ENCODE data around the gene UPF1. TPM values are rescaled to one million over a fixed set of nuclear protein-coding genes. Genes with fewer than 3 reads are reported as not detected.

The UPF1 gene
- polyA plus RNA-seq, 3 donors, result 2.6 to 43.7 (median 3.2) TPM

- no peaks in the 10 kb centered on the region for H3K27me3 ChIP-seq (ENCODE audit: control insufficient read depth in 2 of 2, insufficient read depth in 2 of 2, low read length in 2 of 2)
- no peaks in the 10 kb centered on the region for H3K9me3 ChIP-seq (replicated peaks in 1 of 2; ENCODE audit: control insufficient read depth in 1 of 2, insufficient read depth in 1 of 2, low read length in 2 of 2)
- H3K4me2 ChIP-seq (replicated peaks; ENCODE audit: extremely low read depth, low read length, poor library complexity, severe bottlenecking), result no peak overlapping the region
- no peak overlapping the region for H3K27ac ChIP-seq (ENCODE audit: low read depth in 1 of 2, low read length in 2 of 2)
- no peak overlapping the region for H2AFZ ChIP-seq (ENCODE audit: insufficient read depth, low read depth, low read length, poor library complexity, severe bottlenecking)
- H3K79me2 ChIP-seq (ENCODE audit: insufficient read depth, low read length), result no peaks in the 10 kb centered on the region
- DNase-seq, result no peak
- H3K9ac ChIP-seq (ENCODE audit: insufficient read depth, low read length, poor library complexity, severe bottlenecking), result no peak overlapping the region
- H4K20me1 ChIP-seq (ENCODE audit: insufficient read depth, low read length), result no peaks in the 10 kb centered on the region
- intact Hi-C loops (cut with micrococcal nuclease), result no loop called here
- peak overlapping the region in 1 of 7 donors; percentile 33 for H3K27ac Mint-ChIP-seq
- peaks cover 0 to 7% (median 0%) of the 10 kb centered on the region in 3 donors for H3K27me3 Mint-ChIP-seq (ENCODE audit: low read depth in 3 of 3)
- WGBS (ENCODE audit: insufficient coverage), result 91% methylated on average over 27 of the region's 30 CpGs
- no peaks in the 10 kb centered on the region for H3K36me3 ChIP-seq (replicated peaks in 1 of 2; ENCODE audit: control insufficient read depth in 1 of 2, insufficient read depth in 2 of 2, low read length in 2 of 2)
- H3K4me3 Mint-ChIP-seq, result no peak overlapping the region
- peaks cover 2% of the 10 kb centered on the region for H3K4me1 Mint-ChIP-seq
- no peak for TF ChIP-seq CTCF (IDR thresholded peaks at IDR 0.05)
- H3K36me3 Mint-ChIP-seq, result no peaks in the 10 kb centered on the region
- H3K4me1 ChIP-seq (ENCODE audit: control insufficient read depth in 1 of 2, insufficient read depth in 2 of 2, low read length in 2 of 2), result no peaks in the 10 kb centered on the region
- H3K4me3 ChIP-seq (replicated peaks in 1 of 3; ENCODE audit: low read depth in 2 of 3, low read length in 3 of 3), result no peak overlapping the region
- H3K9me3 Mint-ChIP-seq, result peaks cover 0 to 4% (median 0%) of the 10 kb centered on the region in 7 donors
Observed at GRCh38 chr19:18883526-18884304, 52.0 kb downstream of the UPF1 start.

GRCh38 chr19:18886972-18887371 lies 55.2 kb downstream of the UPF1 start:
- Histone ChIP-seq H3K9ac (ENCODE audit: insufficient read depth, low read length, poor library complexity, severe bottlenecking) (no peak overlapping the region), H3K79me2 (ENCODE audit: insufficient read depth, low read length) (no peaks in the 10 kb centered on the region), H4K20me1 (ENCODE audit: insufficient read depth, low read length) (no peaks in the 10 kb centered on the region), H3K27me3 (ENCODE audit: control insufficient read depth in 2 of 2, insufficient read depth in 2 of 2, low read length in 2 of 2) (no peaks in the 10 kb centered on the region), H3K9me3 (replicated peaks in 1 of 2; ENCODE audit: control insufficient read depth in 1 of 2, insufficient read depth in 1 of 2, low read length in 2 of 2) (no peaks in the 10 kb centered on the region), H3K27ac (ENCODE audit: low read depth in 1 of 2, low read length in 2 of 2) (no peak overlapping the region), H3K4me2 (replicated peaks; ENCODE audit: extremely low read depth, low read length, poor library complexity, severe bottlenecking) (no peak overlapping the region), H2AFZ (ENCODE audit: insufficient read depth, low read depth, low read length, poor library complexity, severe bottlenecking) (no peak overlapping the region), H3K4me3 (replicated peaks in 1 of 3; ENCODE audit: low read depth in 2 of 3, low read length in 3 of 3) (no peak overlapping the region), H3K4me1 (ENCODE audit: control insufficient read depth in 1 of 2, insufficient read depth in 2 of 2, low read length in 2 of 2) (no peaks in the 10 kb centered on the region), H3K36me3 (replicated peaks in 1 of 2; ENCODE audit: control insufficient read depth in 1 of 2, insufficient read depth in 2 of 2, low read length in 2 of 2) (no peaks in the 10 kb centered on the region)
- Mint-ChIP-seq H3K4me1 (no peaks in the 10 kb centered on the region), H3K36me3 (no peaks in the 10 kb centered on the region), H3K27me3 (ENCODE audit: low read depth in 3 of 3) (peaks cover 2 to 17% (median 8%) of the 10 kb centered on the region in 3 donors), H3K9me3 (peaks cover 0 to 6% (median 0%) of the 10 kb centered on the region in 7 donors), H3K27ac (no peak overlapping the region), H3K4me3 (no peak overlapping the region)
- intact Hi-C loops (cut with micrococcal nuclease), result no loop called here
- WGBS (ENCODE audit: insufficient coverage), result 87% methylated on average over 2 of the region's 4 CpGs
- no peak for TF ChIP-seq CTCF (IDR thresholded peaks at IDR 0.05)
- no peak for DNase-seq

All from CD14-positive monocyte (primary cell).